ENCODE measurements around the gene TBC1D32. TPM values are rescaled to one million over a fixed set of nuclear protein-coding genes. Genes with fewer than 3 reads are reported as not detected.
"Not testable (repeated sequence)": the region's sequence is repeated elsewhere in the genome, so short reads cannot be mapped to it uniquely, and the experiment has no call there.

The TBC1D32 gene
- polyA plus RNA-seq, 1 donor (not counting 4 experiments of a cell fraction or from before 2014, with no cell fraction given), result 6.7 TPM

DNA sequence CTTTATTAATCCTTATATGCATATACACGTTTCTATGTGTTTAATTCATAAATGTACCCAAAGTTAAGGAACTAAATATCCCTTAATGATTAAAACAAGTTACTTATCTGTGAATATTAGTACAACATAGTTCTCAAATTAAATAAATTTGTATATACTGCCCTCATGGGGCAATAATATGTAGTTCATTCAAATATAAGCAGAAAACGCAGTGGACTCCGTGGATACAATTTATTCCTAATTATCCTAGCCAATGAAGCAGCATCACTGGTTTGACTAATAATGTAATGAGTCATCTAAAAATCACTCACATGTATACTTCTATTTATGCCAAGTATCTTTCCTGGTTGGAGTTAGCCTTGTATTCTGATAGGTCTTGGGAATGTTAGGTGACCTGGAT lies 111.6 kb downstream of the TBC1D32 start:
- no peaks in the 10 kb centered on the region for H4K20me1 ChIP-seq (ENCODE audit: control insufficient read depth, extremely low read depth, insufficient read depth, low read length)
- no peaks in the 10 kb centered on the region for H3K36me3 ChIP-seq (ENCODE audit: control insufficient read depth in 2 of 2, extremely low read depth in 1 of 2, insufficient read depth in 2 of 2, low read length in 2 of 2)
- H3K9me1 ChIP-seq (ENCODE audit: control insufficient read depth, extremely low read depth, insufficient read depth, low read length), result no peaks in the 10 kb centered on the region
- H3K4me3 ChIP-seq (ENCODE audit: control insufficient read depth in 2 of 3, extremely low read depth in 1 of 3, insufficient read depth in 2 of 3, low read depth in 1 of 3, low read length in 3 of 3), result no peak overlapping the region
- DNase-seq (ENCODE audit: low read depth, low spot score) (peak; percentile 23), FAIRE-seq (no peak)
- no peak overlapping the region for H2AFZ ChIP-seq (ENCODE audit: control insufficient read depth, low read length)
- H3K4me1 ChIP-seq (ENCODE audit: control insufficient read depth, extremely low read depth, insufficient read depth, low read length), result no peaks in the 10 kb centered on the region
- H3K9ac ChIP-seq (ENCODE audit: control insufficient read depth, extremely low read depth, insufficient read depth, low read length), result no peak overlapping the region
- H3K79me2 ChIP-seq (ENCODE audit: control insufficient read depth, insufficient read depth, low read length), result no peaks in the 10 kb centered on the region
- H3K9me3 ChIP-seq (ENCODE audit: control insufficient read depth, low read depth, low read length), result no peaks in the 10 kb centered on the region
- H3K4me2 ChIP-seq (ENCODE audit: control insufficient read depth, extremely low read depth, insufficient read depth, low read depth, low read length), result no peak overlapping the region
- no peaks in the 10 kb centered on the region for H3K27me3 ChIP-seq (ENCODE audit: control insufficient read depth, extremely low read depth, insufficient read depth, low read length)
- TF ChIP-seq, protein P1, sequence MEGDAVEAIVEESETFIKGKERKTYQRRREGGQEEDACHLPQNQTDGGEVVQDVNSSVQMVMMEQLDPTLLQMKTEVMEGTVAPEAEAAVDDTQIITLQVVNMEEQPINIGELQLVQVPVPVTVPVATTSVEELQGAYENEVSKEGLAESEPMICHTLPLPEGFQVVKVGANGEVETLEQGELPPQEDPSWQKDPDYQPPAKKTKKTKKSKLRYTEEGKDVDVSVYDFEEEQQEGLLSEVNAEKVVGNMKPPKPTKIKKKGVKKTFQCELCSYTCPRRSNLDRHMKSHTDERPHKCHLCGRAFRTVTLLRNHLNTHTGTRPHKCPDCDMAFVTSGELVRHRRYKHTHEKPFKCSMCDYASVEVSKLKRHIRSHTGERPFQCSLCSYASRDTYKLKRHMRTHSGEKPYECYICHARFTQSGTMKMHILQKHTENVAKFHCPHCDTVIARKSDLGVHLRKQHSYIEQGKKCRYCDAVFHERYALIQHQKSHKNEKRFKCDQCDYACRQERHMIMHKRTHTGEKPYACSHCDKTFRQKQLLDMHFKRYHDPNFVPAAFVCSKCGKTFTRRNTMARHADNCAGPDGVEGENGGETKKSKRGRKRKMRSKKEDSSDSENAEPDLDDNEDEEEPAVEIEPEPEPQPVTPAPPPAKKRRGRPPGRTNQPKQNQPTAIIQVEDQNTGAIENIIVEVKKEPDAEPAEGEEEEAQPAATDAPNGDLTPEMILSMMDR (optimal IDR thresholded peaks at IDR 0.05 in 1 of 3, IDR thresholded peaks at IDR 0.05 in 1 of 3, conservative IDR thresholded peaks at IDR 0.05 in 1 of 3; ENCODE audit: extremely low read depth in 1 of 3, insufficient read depth in 2 of 3, low read length in 3 of 3), result no peak
- TF ChIP-seq EZH2 (IDR thresholded peaks at IDR 0.05; ENCODE audit: low read length), result no peak
- dilution Hi-C loops (cut with MboI; ENCODE audit: extremely low pct_ligation_motif_present, low sequenced_read_pairs), result no loop called here
- H3K27ac ChIP-seq (ENCODE audit: control insufficient read depth, insufficient read depth, low read length), result no peak overlapping the region

DNA sequence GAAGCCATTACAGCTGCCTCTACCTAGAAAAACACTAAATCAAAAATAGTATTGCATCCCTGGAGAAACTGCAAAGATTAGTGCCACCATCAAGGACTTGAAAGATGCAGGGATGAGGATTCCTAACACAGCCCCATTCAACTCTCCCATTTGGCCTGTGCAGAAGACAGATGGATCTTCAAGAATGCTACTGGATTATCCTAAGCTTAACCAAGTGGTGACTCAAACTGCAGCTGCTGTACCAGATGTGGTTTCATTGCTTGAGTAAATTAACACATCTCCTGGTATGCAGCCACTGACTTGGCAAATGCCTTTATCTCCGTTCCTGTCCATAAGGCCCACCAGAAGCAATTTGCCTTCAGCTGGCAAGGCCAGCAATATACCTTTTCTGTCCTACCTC lies 117.4 kb downstream of the TBC1D32 start:
- no peaks in the 10 kb centered on the region for H3K9me1 ChIP-seq (ENCODE audit: control insufficient read depth, extremely low read depth, insufficient read depth, low read length)
- dilution Hi-C loops (cut with MboI; ENCODE audit: extremely low pct_ligation_motif_present, low sequenced_read_pairs), result no loop called here
- H3K36me3 ChIP-seq (ENCODE audit: control insufficient read depth in 2 of 2, extremely low read depth in 1 of 2, insufficient read depth in 2 of 2, low read length in 2 of 2), result peaks cover 0 to 5% of the 10 kb centered on the region in 2 experiments
- H3K9ac ChIP-seq (ENCODE audit: control insufficient read depth, extremely low read depth, insufficient read depth, low read length), result no peak overlapping the region
- H3K4me3 ChIP-seq (ENCODE audit: control insufficient read depth in 2 of 3, extremely low read depth in 1 of 3, insufficient read depth in 2 of 3, low read depth in 1 of 3, low read length in 3 of 3), result no peak overlapping the region
- H3K4me2 ChIP-seq (ENCODE audit: control insufficient read depth, extremely low read depth, insufficient read depth, low read depth, low read length), result no peak overlapping the region
- DNase-seq (ENCODE audit: low read depth, low spot score) (no peak), FAIRE-seq (no peak)
- no peaks in the 10 kb centered on the region for H3K79me2 ChIP-seq (ENCODE audit: control insufficient read depth, insufficient read depth, low read length)
- no peaks in the 10 kb centered on the region for H3K4me1 ChIP-seq (ENCODE audit: control insufficient read depth, extremely low read depth, insufficient read depth, low read length)
- H3K27ac ChIP-seq (ENCODE audit: control insufficient read depth, insufficient read depth, low read length), result no peak overlapping the region
- no peaks in the 10 kb centered on the region for H3K27me3 ChIP-seq (ENCODE audit: control insufficient read depth, extremely low read depth, insufficient read depth, low read length)
- TF ChIP-seq, protein P1 (optimal IDR thresholded peaks at IDR 0.05 in 1 of 3, IDR thresholded peaks at IDR 0.05 in 1 of 3, conservative IDR thresholded peaks at IDR 0.05 in 1 of 3; ENCODE audit: extremely low read depth in 1 of 3, insufficient read depth in 2 of 3, low read length in 3 of 3), result no peak
- TF ChIP-seq EZH2 (IDR thresholded peaks at IDR 0.05; ENCODE audit: low read length), result no peak
- no peak overlapping the region for H2AFZ ChIP-seq (ENCODE audit: control insufficient read depth, low read length)
- no peaks in the 10 kb centered on the region for H3K9me3 ChIP-seq (ENCODE audit: control insufficient read depth, low read depth, low read length)
- no peaks in the 10 kb centered on the region for H4K20me1 ChIP-seq (ENCODE audit: control insufficient read depth, extremely low read depth, insufficient read depth, low read length)

DNA sequence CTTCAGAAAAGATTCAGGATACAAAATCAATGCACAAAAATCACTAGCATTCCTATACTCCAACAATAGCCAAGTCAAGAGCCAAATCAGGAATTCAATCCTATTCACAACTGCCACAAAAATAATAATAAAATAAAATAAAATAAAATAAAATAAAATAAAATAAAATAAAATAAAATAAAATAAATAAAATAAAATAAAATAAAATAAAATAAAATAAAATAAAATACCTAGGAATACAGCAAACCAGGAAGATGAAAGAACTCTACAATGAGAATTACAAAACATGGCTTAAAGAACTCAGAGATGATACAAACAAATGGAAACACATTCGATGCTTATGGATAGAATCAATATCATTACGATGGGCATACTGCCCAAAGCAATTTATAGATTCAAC lies 120.9 kb downstream of the TBC1D32 start:
- H3K27ac ChIP-seq (ENCODE audit: control insufficient read depth, insufficient read depth, low read length); H3K27me3 ChIP-seq (ENCODE audit: control insufficient read depth, extremely low read depth, insufficient read depth, low read length); H3K9me1 ChIP-seq (ENCODE audit: control insufficient read depth, extremely low read depth, insufficient read depth, low read length); DNase-seq (ENCODE audit: low read depth, low spot score); H3K79me2 ChIP-seq (ENCODE audit: control insufficient read depth, insufficient read depth, low read length); H3K9me3 ChIP-seq (ENCODE audit: control insufficient read depth, low read depth, low read length); H3K4me2 ChIP-seq (ENCODE audit: control insufficient read depth, extremely low read depth, insufficient read depth, low read depth, low read length); H3K4me1 ChIP-seq (ENCODE audit: control insufficient read depth, extremely low read depth, insufficient read depth, low read length); H4K20me1 ChIP-seq (ENCODE audit: control insufficient read depth, extremely low read depth, insufficient read depth, low read length); H3K4me3 ChIP-seq (ENCODE audit: control insufficient read depth in 2 of 3, extremely low read depth in 1 of 3, insufficient read depth in 2 of 3, low read depth in 1 of 3, low read length in 3 of 3); dilution Hi-C loops (cut with MboI; ENCODE audit: extremely low pct_ligation_motif_present, low sequenced_read_pairs); H3K36me3 ChIP-seq (ENCODE audit: control insufficient read depth in 2 of 2, extremely low read depth in 1 of 2, insufficient read depth in 2 of 2, low read length in 2 of 2); FAIRE-seq; H2AFZ ChIP-seq (ENCODE audit: control insufficient read depth, low read length); H3K9ac ChIP-seq (ENCODE audit: control insufficient read depth, extremely low read depth, insufficient read depth, low read length): not testable (repeated sequence)
